Measurements from ENCODE around the gene PROX1. TPM values are rescaled to one million over a fixed set of nuclear protein-coding genes. Genes with fewer than 3 reads are reported as not detected.

The PROX1 gene
- total and polyA plus RNA-seq, 2 donors from 2014 or later, result 0.92 to 6.6 TPM

GRCh38 chr1:213979751-213980586, 7.8 kb upstream of the PROX1 start:
- FAIRE-seq, result no peak
- Histone ChIP-seq H3K9ac (ENCODE audit: low read length in 3 of 3) (no peak overlapping the region), H3K9me3 (ENCODE audit: control insufficient read depth in 2 of 3, insufficient read depth in 1 of 3, low read length in 3 of 3) (peaks cover 0 to 2% (median 0%) of the 10 kb centered on the region in 3 donors), H3K36me3 (ENCODE audit: control insufficient read depth in 2 of 3, insufficient read depth in 3 of 3, low read length in 3 of 3) (no peaks in the 10 kb centered on the region), H3K4me3 (ENCODE audit: low read length in 3 of 3) (no peak overlapping the region), H3K27me3 (ENCODE audit: control insufficient read depth, insufficient read depth, low read length) (peaks cover 29% of the 10 kb centered on the region), H3K4me1 (ENCODE audit: control insufficient read depth in 2 of 3, insufficient read depth in 2 of 3, low read depth in 1 of 3, low read length in 3 of 3) (peaks cover 0 to 2% (median 0%) of the 10 kb centered on the region in 3 donors), H3K27ac (ENCODE audit: low read depth in 2 of 2, low read length in 2 of 2) (no peak overlapping the region)
- no peak for TF ChIP-seq CTCF (IDR thresholded peaks at IDR 0.05; ENCODE audit: borderline replicate concordance, extremely low read depth, insufficient read depth)
- DNase-seq, result peak in 4 of 5 donors; percentile 38 to 57 (median 51)
- intact Hi-C loops (cut with DNase I), result no loop called here

- Histone ChIP-seq H3K4me3 (ENCODE audit: low read length in 3 of 3) (no peak overlapping the region), H3K9me3 (ENCODE audit: control insufficient read depth in 2 of 3, insufficient read depth in 1 of 3, low read length in 3 of 3) (no peaks in the 10 kb centered on the region), H3K27ac (ENCODE audit: low read depth in 2 of 2, low read length in 2 of 2) (no peak overlapping the region), H3K4me1 (ENCODE audit: control insufficient read depth in 2 of 3, insufficient read depth in 2 of 3, low read depth in 1 of 3, low read length in 3 of 3) (peaks cover 0 to 2% (median 0%) of the 10 kb centered on the region in 3 donors), H3K9ac (ENCODE audit: low read length in 3 of 3) (no peak overlapping the region), H3K36me3 (ENCODE audit: control insufficient read depth in 2 of 3, insufficient read depth in 3 of 3, low read length in 3 of 3) (no peaks in the 10 kb centered on the region), H3K27me3 (ENCODE audit: control insufficient read depth, insufficient read depth, low read length) (peaks cover 34% of the 10 kb centered on the region)
- intact Hi-C loops (cut with DNase I), result no loop called here
- FAIRE-seq, result no peak
- no peak for DNase-seq
- no peak for TF ChIP-seq CTCF (IDR thresholded peaks at IDR 0.05; ENCODE audit: borderline replicate concordance, extremely low read depth, insufficient read depth)
These were observed 6.9 kb upstream of the PROX1 start for GRCh38 chr1:213980906-213981305.

GRCh38 chr1:213982289-213982671, 5.5 kb upstream of the PROX1 start:
- TF ChIP-seq CTCF (IDR thresholded peaks at IDR 0.05; ENCODE audit: borderline replicate concordance, extremely low read depth, insufficient read depth), result no peak
- H3K4me3 ChIP-seq (ENCODE audit: low read length in 3 of 3), result peak overlapping the region in 1 of 3 donors; percentile 41

More at GRCh38 chr1:213982289-213982671, 5.5 kb upstream of the PROX1 start:
- Histone ChIP-seq H3K9me3 (ENCODE audit: control insufficient read depth in 2 of 3, insufficient read depth in 1 of 3, low read length in 3 of 3) (no peaks in the 10 kb centered on the region), H3K27ac (ENCODE audit: low read depth in 2 of 2, low read length in 2 of 2) (no peak overlapping the region), H3K27me3 (ENCODE audit: control insufficient read depth, insufficient read depth, low read length) (peaks cover 47% of the 10 kb centered on the region), H3K9ac (ENCODE audit: low read length in 3 of 3) (no peak overlapping the region), H3K36me3 (ENCODE audit: control insufficient read depth in 2 of 3, insufficient read depth in 3 of 3, low read length in 3 of 3) (no peaks in the 10 kb centered on the region), H3K4me1 (ENCODE audit: control insufficient read depth in 2 of 3, insufficient read depth in 2 of 3, low read depth in 1 of 3, low read length in 3 of 3) (peaks cover 0 to 2% (median 0%) of the 10 kb centered on the region in 3 donors)
- intact Hi-C loops (cut with DNase I), result no loop called here
- DNase-seq (no peak), FAIRE-seq (no peak)
